Right renal pelvis (tissue), 4 donors: Measurements from ENCODE around the gene CFAP20DC. TPM values are rescaled to one million over a fixed set of nuclear protein-coding genes. Genes with fewer than 3 reads are reported as not detected.
"Not testable (repeated sequence)": the region's sequence is repeated elsewhere in the genome, so short reads cannot be mapped to it uniquely, and the experiment has no call there.

ENCODE experiments used
- DNase-seq, 4 donors: peaks; one replicate each; pipeline ENCODE4 v3.0.0-alpha.2; 2013; ENCODE audit warnings: low read depth in 4 of 4, low spot score in 3 of 4, missing footprints in 1 of 4
- polyA plus RNA-seq, 4 donors: library from polyadenylated mRNA; unstranded; fragments of 120-200 nt; gene quantifications; one replicate each; pipeline ENCODE4 v1.2.1, GENCODE V29; 2013; ENCODE audit not compliant: insufficient read length in 4 of 4

Gene CFAP20DC
- 1 to 10 TPM; 3.5 to 5.3 (median 4.5) TPM for polyA plus RNA-seq

- DNase-seq: peak; percentile 87 to 91 (median 89)
Observed at GRCh38 chr3:59049671-59050331, at the start of gene CFAP20DC. Gene CFAP20DC, minus strand, starts transcription at chr3:59050025. Its CDS starts 394 bp downstream, at chr3:59049631.

GRCh38 chr3:59098516-59098915 lies 48.7 kb upstream of the CFAP20DC start:
- not testable (repeated sequence) for DNase-seq

GRCh38 chr3:59094446-59094845 lies 44.6 kb upstream of the CFAP20DC start:
- no peak for DNase-seq

GRCh38 chr3:59093521-59093920 lies 43.7 kb upstream of the CFAP20DC start:
- DNase-seq: no peak

GRCh38 chr3:59088761-59089160 lies 38.9 kb upstream of the CFAP20DC start:
- no peak for DNase-seq

- DNase-seq: no peak
Observed at GRCh38 chr3:59085976-59086375, 36.2 kb upstream of the CFAP20DC start.

- DNase-seq: peak in 1 of 4 donors; percentile 3
Observed at GRCh38 chr3:59084583-59084982, 34.8 kb upstream of the CFAP20DC start.

GRCh38 chr3:59082106-59082505 lies 32.3 kb upstream of the CFAP20DC start:
- DNase-seq: no peak

GRCh38 chr3:59081071-59081470 lies 31.2 kb upstream of the CFAP20DC start:
- no peak for DNase-seq

GRCh38 chr3:59079962-59080361 lies 30.1 kb upstream of the CFAP20DC start:
- no peak for DNase-seq

- no peak for DNase-seq
Observed at GRCh38 chr3:59074764-59075163, 24.9 kb upstream of the CFAP20DC start.

- DNase-seq: no peak
Observed at GRCh38 chr3:59072681-59073080, 22.9 kb upstream of the CFAP20DC start.

- no peak for DNase-seq
Observed at GRCh38 chr3:59069838-59070237, 20.0 kb upstream of the CFAP20DC start.

GRCh38 chr3:59065240-59065639 lies 15.4 kb upstream of the CFAP20DC start:
- DNase-seq: no peak

- no peak for DNase-seq
Observed at GRCh38 chr3:59064728-59065127, 14.9 kb upstream of the CFAP20DC start.

GRCh38 chr3:59064276-59064675 lies 14.5 kb upstream of the CFAP20DC start:
- no peak for DNase-seq

- no peak for DNase-seq
Observed at GRCh38 chr3:59056706-59057105, 6.9 kb upstream of the CFAP20DC start.

GRCh38 chr3:59052803-59053411 lies 3.1 kb upstream of the CFAP20DC start:
- no peak for DNase-seq

GRCh38 chr3:59050811-59051414 lies 1.1 kb upstream of the CFAP20DC start:
- DNase-seq: not testable (repeated sequence)

- no peak for DNase-seq
Observed at GRCh38 chr3:59046839-59047238, 3.0 kb downstream of the CFAP20DC start.

GRCh38 chr3:59043391-59043790 lies 6.4 kb downstream of the CFAP20DC start:
- DNase-seq: no peak

GRCh38 chr3:59040902-59041301 lies 8.9 kb downstream of the CFAP20DC start:
- no peak for DNase-seq
